NCI-H2107 treated with DMSO at 0.1 percent for 48 hours (cell line): Measurements from ENCODE around the gene GPR179.

Experiments used
- DNase-seq: peaks from one replicate; lab custom pipeline; 2025; ENCODE audit not compliant: unreplicated experiment; lab: John Stamatoyannopoulos, UW

The GPR179 gene

GRCh38 chr17:38349097-38349730, 5.5 kb upstream of the GPR179 start:
- DNase-seq = peak; percentile 83

- no peak for DNase-seq
Observed at GRCh38 chr17:38345743-38346142, 2.0 kb upstream of the GPR179 start.

GRCh38 chr17:38344420-38344745, 627 bp upstream of the GPR179 start:
- no peak for DNase-seq

- DNase-seq = no peak
Observed at GRCh38 chr17:38342886-38343607, 709 bp downstream of the GPR179 start.

- peak; percentile 92 for DNase-seq
Observed at GRCh38 chr17:38341035-38341721, 2.6 kb downstream of the GPR179 start.

GRCh38 chr17:38339891-38340290, 3.9 kb downstream of the GPR179 start:
- no peak for DNase-seq

- no peak for DNase-seq
Observed at GRCh38 chr17:38338535-38338934, 5.2 kb downstream of the GPR179 start.

- DNase-seq = no peak
Observed at GRCh38 chr17:38338053-38338452, 5.7 kb downstream of the GPR179 start.

GRCh38 chr17:38336838-38337237, 6.9 kb downstream of the GPR179 start:
- no peak for DNase-seq

GRCh38 chr17:38334480-38335364, 9.0 kb downstream of the GPR179 start:
- no peak for DNase-seq

GRCh38 chr17:38333635-38334295, 10.0 kb downstream of the GPR179 start:
- no peak for DNase-seq

GRCh38 chr17:38332735-38333134, 11.0 kb downstream of the GPR179 start:
- DNase-seq = no peak

GRCh38 chr17:38330941-38331411, 12.8 kb downstream of the GPR179 start:
- DNase-seq = no peak

- no peak for DNase-seq
Observed at GRCh38 chr17:38329808-38330730, 13.7 kb downstream of the GPR179 start.

- DNase-seq = no peak
Observed at GRCh38 chr17:38329284-38329683, 14.5 kb downstream of the GPR179 start.

- DNase-seq = no peak
Observed at GRCh38 chr17:38328620-38329019, 15.1 kb downstream of the GPR179 start.

- no peak for DNase-seq
Observed at GRCh38 chr17:38327936-38328335, 15.8 kb downstream of the GPR179 start.

GRCh38 chr17:38326996-38327792, 16.6 kb downstream of the GPR179 start:
- DNase-seq = no peak
